SKM-1 treated with dmso at 0.1 percent for 144 hours (cell line): ENCODE data around the gene RPLP1.

ENCODE experiments used
- DNase-seq: peaks from one replicate; lab custom pipeline; 2025; ENCODE audit not compliant: unreplicated experiment; lab: John Stamatoyannopoulos, UW

Gene RPLP1

GRCh38 chr15:69496001-69496400 is 43.4 kb downstream of the RPLP1 start:
- no peak for DNase-seq

- DNase-seq, result no peak
Measured at GRCh38 chr15:69497076-69497475, 44.5 kb downstream of the RPLP1 start.

- DNase-seq, result no peak
Measured at GRCh38 chr15:69497667-69498066, 45.0 kb downstream of the RPLP1 start.

GRCh38 chr15:69498282-69498681 is 45.7 kb downstream of the RPLP1 start:
- DNase-seq, result no peak

GRCh38 chr15:69498987-69499386 is 46.4 kb downstream of the RPLP1 start:
- DNase-seq, result no peak

GRCh38 chr15:69499521-69500211 is 47.0 kb downstream of the RPLP1 start:
- DNase-seq, result no peak

- DNase-seq, result no peak
Measured at GRCh38 chr15:69500339-69500738, 47.7 kb downstream of the RPLP1 start.

GRCh38 chr15:69501456-69501855 is 48.8 kb downstream of the RPLP1 start:
- no peak for DNase-seq

- DNase-seq, result no peak
Measured at GRCh38 chr15:69502470-69503045, 49.9 kb downstream of the RPLP1 start.

- DNase-seq, result no peak
Measured at GRCh38 chr15:69504352-69505040, 51.9 kb downstream of the RPLP1 start.
